IMR-90 (cell line): ENCODE results near the gene PRR16.

Experiments
- POLR2A ChIP-seq: IDR thresholded peaks from 2 replicates; pipeline ENCODE4 v1.6.1; 2012; ENCODE audit warnings: mild to moderate bottlenecking, low read depth, low read length
- RAD21 ChIP-seq: IDR thresholded peaks from 2 replicates; pipeline ENCODE4 v1.6.1; 2012; ENCODE audit warnings: low read length, improper control_type of control experiment
- TF ChIP-seq, protein P1 (sequence below): conservative IDR thresholded peaks from 2 replicates; pipeline ENCODE4 v1.5.1; 2012; ENCODE audit warnings: mild to moderate bottlenecking, low read depth, low read length, improper control_type of control experiment

DNA sequence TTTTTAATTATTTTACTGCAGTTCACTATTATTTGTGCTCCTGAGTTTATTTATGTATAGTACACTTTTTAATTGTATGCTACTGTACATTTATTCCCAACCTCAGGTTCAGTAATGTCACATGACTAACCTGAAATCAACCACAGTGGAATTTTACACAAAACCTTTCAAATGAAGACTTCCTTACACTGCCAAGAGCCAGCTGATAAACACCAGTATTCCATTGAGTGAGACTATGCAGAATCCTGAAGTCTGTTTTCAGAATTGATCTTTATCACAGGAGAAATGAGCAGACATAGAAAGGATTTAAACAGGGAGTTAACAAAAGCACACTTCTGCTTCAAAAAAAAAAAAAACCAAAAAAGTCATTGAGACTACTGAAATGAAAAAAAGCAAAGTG, 219.5 kb downstream of the PRR16 start:
- TF ChIP-seq RAD21: no peak
- TF ChIP-seq, protein P1, sequence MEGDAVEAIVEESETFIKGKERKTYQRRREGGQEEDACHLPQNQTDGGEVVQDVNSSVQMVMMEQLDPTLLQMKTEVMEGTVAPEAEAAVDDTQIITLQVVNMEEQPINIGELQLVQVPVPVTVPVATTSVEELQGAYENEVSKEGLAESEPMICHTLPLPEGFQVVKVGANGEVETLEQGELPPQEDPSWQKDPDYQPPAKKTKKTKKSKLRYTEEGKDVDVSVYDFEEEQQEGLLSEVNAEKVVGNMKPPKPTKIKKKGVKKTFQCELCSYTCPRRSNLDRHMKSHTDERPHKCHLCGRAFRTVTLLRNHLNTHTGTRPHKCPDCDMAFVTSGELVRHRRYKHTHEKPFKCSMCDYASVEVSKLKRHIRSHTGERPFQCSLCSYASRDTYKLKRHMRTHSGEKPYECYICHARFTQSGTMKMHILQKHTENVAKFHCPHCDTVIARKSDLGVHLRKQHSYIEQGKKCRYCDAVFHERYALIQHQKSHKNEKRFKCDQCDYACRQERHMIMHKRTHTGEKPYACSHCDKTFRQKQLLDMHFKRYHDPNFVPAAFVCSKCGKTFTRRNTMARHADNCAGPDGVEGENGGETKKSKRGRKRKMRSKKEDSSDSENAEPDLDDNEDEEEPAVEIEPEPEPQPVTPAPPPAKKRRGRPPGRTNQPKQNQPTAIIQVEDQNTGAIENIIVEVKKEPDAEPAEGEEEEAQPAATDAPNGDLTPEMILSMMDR: no peak
- no peak for TF ChIP-seq POLR2A
